BJ (cell line): Measurements from ENCODE around the gene TOGARAM2. TPM values are rescaled to one million over a fixed set of nuclear protein-coding genes. Genes with fewer than 3 reads are reported as not detected.

Experiments
- CTCF ChIA-PET: fragments of 350-600 bp; formaldehyde crosslinking; extraction: SDS; loops from one replicate; lab custom pipeline; 2021; ENCODE audit warnings: antibody characterized with exemption, inconsistent platforms; lab: Yijun Ruan, JAX
- POLR2A ChIA-PET: fragments of 300-600 bp; sonication (Branson Sonifier 250); formaldehyde crosslinking; extraction: SDS; loops from one replicate; lab custom pipeline; 2021; ENCODE audit warnings: antibody characterized with exemption; lab: Charles Lee
- DNase-seq: peaks from one replicate; pipeline ENCODE4 v3.0.0-alpha.2; 2011; ENCODE audit warnings: low read depth
- H3K27me3 ChIP-seq: 2 replicates; pipeline ENCODE4 v1.6.0; 2011; ENCODE audit warnings: low read length; ENCODE audit not compliant: control insufficient read depth, insufficient read depth
- H3K36me3 ChIP-seq: 2 replicates; pipeline ENCODE4 v1.5.1; 2011; ENCODE audit warnings: low read length; ENCODE audit not compliant: control insufficient read depth, insufficient read depth
- H3K4me3 ChIP-seq: 2 replicates; pipeline ENCODE4 v1.5.1; 2011; ENCODE audit warnings: low read depth, mild to moderate bottlenecking, control low read depth, low read length
- CTCF ChIP-seq: IDR thresholded peaks from 2 replicates; pipeline ENCODE4 v1.5.1; 2011; ENCODE audit warnings: low read depth, mild to moderate bottlenecking, control low read depth, inconsistent platforms, low read length, moderate library complexity; ENCODE audit not compliant: insufficient read depth
- polyA minus RNA-seq: library from RNA; depleted of rRNA, polyadenylated mRNA; stranded (reverse); fragments of >200 nt; gene quantifications from 2 replicates; pipeline ENCODE4 v1.2.3, GENCODE V29; 2011; rRNA and poly(A)+ RNA removed
- polyA plus RNA-seq: library from polyadenylated mRNA; depleted of rRNA; stranded (reverse); fragments of >200 nt; gene quantifications from 2 replicates; pipeline ENCODE4 v1.2.3, GENCODE V29; 2011; rRNA removed

TOGARAM2 gene
- polyA plus RNA-seq (0.09 and 0.29 TPM in 2 replicates), polyA minus RNA-seq (0.09 TPM in 1 of 2 replicates, not detected in the other)

DNA sequence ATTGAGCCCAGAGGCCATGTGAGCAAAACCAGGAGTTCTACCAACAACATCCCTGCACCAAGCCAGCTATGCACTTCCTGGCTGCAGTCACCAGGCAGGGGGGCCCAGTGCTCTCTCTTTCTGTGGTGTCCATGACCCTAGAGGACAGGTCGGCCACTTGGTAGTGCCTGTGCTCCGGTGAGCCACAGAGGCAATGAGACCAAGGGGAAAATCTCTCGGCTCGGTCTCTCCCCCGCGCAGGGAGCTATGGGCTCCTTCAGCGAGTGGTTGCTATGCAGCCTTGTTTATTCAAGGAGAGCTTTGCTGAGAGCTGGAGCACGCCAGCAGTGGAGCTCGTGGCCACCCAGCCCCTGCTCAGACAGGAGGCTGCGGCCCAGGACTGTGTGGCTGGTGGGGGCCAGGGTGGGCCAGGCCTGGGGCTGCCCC lies at the start of gene TOGARAM2:
Gene TOGARAM2 (plus strand): TSS at position 283 of the 426 bp plus-strand sequence. CDS start 13,537 bp downstream, outside the sequence.
- Histone ChIP-seq H3K27me3 (peaks cover 2% of the 10 kb centered on the region), H3K4me3 (no peak within 1 kb of the TSS), H3K36me3 (no peaks in the 10 kb centered on the region)
- DNase-seq: no peak
- CTCF ChIA-PET: no interaction called here
- POLR2A ChIA-PET: no interaction called here
- TF ChIP-seq CTCF: no peak

- POLR2A ChIA-PET: no interaction called here
- Histone ChIP-seq H3K4me3 (no peak overlapping the region), H3K36me3 (peaks cover 3% of the 10 kb centered on the region), H3K27me3 (no peaks in the 10 kb centered on the region)
- DNase-seq: no peak
- CTCF ChIA-PET: no interaction called here
- TF ChIP-seq CTCF: no peak
Measured at GRCh38 chr2:28934769-28935168, 46.3 kb upstream of the TOGARAM2 start.

GRCh38 chr2:28941008-28941407 lies 40.1 kb upstream of the TOGARAM2 start:
- H3K36me3 ChIP-seq: peaks cover 9% of the 10 kb centered on the region
- H3K27me3 ChIP-seq: no peaks in the 10 kb centered on the region
- H3K4me3 ChIP-seq: no peak overlapping the region
- POLR2A ChIA-PET: no interaction called here
- DNase-seq: no peak
- CTCF ChIA-PET: interaction anchor here (1.2 kb wide), 1 partner anchor 1238 kb away, joined by 3 read pairs; no protein-coding TSS in a partner anchor
- TF ChIP-seq CTCF: no peak

GRCh38 chr2:28944535-28945248 lies 36.4 kb upstream of the TOGARAM2 start:
- H3K36me3 ChIP-seq: peaks cover 7% of the 10 kb centered on the region
- no peaks in the 10 kb centered on the region for H3K27me3 ChIP-seq
- no peak overlapping the region for H3K4me3 ChIP-seq
- POLR2A ChIA-PET: no interaction called here
- CTCF ChIA-PET: interaction anchor here (1.2 kb wide), 1 partner anchor 1127 kb away, joined by 3 read pairs; no protein-coding TSS in a partner anchor
- no peak for DNase-seq
- TF ChIP-seq CTCF: no peak

DNA sequence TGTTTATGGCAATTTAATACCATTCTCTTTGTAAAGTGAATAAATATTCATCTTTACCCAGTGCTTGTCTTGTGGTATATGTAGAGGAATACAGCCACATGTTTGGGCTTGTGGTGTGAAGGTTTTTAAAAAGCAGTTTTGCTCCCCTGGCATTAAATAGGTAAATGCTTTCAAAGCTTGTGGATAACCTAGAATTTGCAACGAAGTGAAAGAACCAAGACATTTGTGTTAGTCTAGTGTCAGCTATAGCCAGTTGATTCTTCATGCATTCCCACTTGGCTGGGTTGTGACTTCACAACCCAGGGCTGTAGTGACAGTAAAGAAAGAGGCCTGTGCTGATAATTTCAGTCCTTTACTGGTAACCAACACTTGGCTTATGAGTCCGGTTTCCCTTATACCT lies 32.9 kb upstream of the TOGARAM2 start:
- ChIA-PET POLR2A (no interaction called here), CTCF (no interaction called here)
- Histone ChIP-seq H3K4me3 (no peak overlapping the region), H3K36me3 (peaks cover 5% of the 10 kb centered on the region), H3K27me3 (no peaks in the 10 kb centered on the region)
- DNase-seq: no peak
- no peak for TF ChIP-seq CTCF
